Cardiac muscle cell (in vitro differentiated cells and primary cell): ENCODE data around the gene RPL21. TPM values are rescaled to one million over a fixed set of nuclear protein-coding genes. Genes with fewer than 3 reads are reported as not detected.
A peak's percentile ranks its signal among the peaks of the same experiment; 100 is the strongest.
"Not testable (repeated sequence)": the region's sequence is repeated elsewhere in the genome, so short reads cannot be mapped to it uniquely, and the experiment has no call there.

Experiments used
- DNase-seq, 2 donors: peaks; one replicate each; pipeline versions ENCODE4 v3.0.0 to v3.0.0-alpha.2; 2010 to 2017; ENCODE audit warnings: low read depth in 1 of 2, low spot score in 1 of 2
- H3K27ac ChIP-seq: fragments of 200-600 bp; sonication (generic); 2 replicates; pipeline ENCODE4 v1.5.1; 2016
- H3K27me3 ChIP-seq: fragments of 200-600 bp; sonication (generic); 2 replicates; pipeline ENCODE4 v1.6.0; 2016; ENCODE audit warnings: control low read depth
- H3K36me3 ChIP-seq: fragments of 200-600 bp; sonication (generic); 2 replicates; pipeline ENCODE4 v1.5.1; 2016; ENCODE audit warnings: control low read depth
- H3K4me1 ChIP-seq: fragments of 200-600 bp; sonication (generic); 2 replicates; pipeline ENCODE4 v1.8.1; 2017; ENCODE audit warnings: low read depth, mild to moderate bottlenecking, mixed run types
- H3K4me3 ChIP-seq: fragments of 200-600 bp; sonication (generic); 2 replicates; pipeline ENCODE4 v1.5.1; 2016; ENCODE audit warnings: mild to moderate bottlenecking
- H3K9me3 ChIP-seq: fragments of 200-600 bp; sonication (generic); 2 replicates; pipeline ENCODE4 v1.5.1; 2017; ENCODE audit warnings: low read depth, mild to moderate bottlenecking, control low read depth
- polyA plus RNA-seq: library from polyadenylated mRNA; unstranded; fragments of >200 nt; fragmentation: Nextera tagmentation; extraction: Ambion mirVana; gene quantifications from 2 replicates; pipeline ENCODE4 v1.2.1, GENCODE V29; 2016
- total RNA-seq: library from RNA; depleted of rRNA; stranded (reverse); fragments of >200 nt; gene quantifications from 2 replicates; pipeline ENCODE4 v1.2.3, GENCODE V29; 2016
- TF ChIP-seq, protein P1 (sequence below): IDR thresholded peaks from 2 replicates; pipeline ENCODE4 v1.5.1; 2012; ENCODE audit warnings: low read depth, mild to moderate bottlenecking, low read length

Gene RPL21
- total and polyA plus RNA-seq, 2 experiments from 2014 or later: 367 to 410 TPM

DNA sequence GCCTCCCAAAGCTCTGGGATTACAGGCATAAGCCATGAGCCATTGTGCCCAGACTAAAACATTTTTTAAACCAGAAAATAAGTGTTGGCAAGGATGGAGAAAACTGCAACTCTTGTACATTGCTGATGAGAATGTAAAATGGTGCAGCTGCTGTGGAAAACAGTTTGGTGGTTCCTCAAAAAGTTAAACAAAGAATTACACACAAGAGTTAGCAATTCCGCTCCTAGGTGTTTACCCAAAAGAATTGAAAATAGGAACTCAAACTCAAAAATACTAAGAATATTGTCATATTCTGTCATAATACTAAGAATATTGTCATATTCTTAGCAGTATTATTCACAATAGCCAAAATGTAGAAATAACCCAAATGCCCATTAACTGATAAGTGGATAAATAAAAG lies 40.1 kb upstream of the RPL21 start:
- Histone ChIP-seq H3K27ac (no peak overlapping the region), H3K36me3 (no peaks in the 10 kb centered on the region)
- TF ChIP-seq, protein P1, sequence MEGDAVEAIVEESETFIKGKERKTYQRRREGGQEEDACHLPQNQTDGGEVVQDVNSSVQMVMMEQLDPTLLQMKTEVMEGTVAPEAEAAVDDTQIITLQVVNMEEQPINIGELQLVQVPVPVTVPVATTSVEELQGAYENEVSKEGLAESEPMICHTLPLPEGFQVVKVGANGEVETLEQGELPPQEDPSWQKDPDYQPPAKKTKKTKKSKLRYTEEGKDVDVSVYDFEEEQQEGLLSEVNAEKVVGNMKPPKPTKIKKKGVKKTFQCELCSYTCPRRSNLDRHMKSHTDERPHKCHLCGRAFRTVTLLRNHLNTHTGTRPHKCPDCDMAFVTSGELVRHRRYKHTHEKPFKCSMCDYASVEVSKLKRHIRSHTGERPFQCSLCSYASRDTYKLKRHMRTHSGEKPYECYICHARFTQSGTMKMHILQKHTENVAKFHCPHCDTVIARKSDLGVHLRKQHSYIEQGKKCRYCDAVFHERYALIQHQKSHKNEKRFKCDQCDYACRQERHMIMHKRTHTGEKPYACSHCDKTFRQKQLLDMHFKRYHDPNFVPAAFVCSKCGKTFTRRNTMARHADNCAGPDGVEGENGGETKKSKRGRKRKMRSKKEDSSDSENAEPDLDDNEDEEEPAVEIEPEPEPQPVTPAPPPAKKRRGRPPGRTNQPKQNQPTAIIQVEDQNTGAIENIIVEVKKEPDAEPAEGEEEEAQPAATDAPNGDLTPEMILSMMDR: no peak

DNA sequence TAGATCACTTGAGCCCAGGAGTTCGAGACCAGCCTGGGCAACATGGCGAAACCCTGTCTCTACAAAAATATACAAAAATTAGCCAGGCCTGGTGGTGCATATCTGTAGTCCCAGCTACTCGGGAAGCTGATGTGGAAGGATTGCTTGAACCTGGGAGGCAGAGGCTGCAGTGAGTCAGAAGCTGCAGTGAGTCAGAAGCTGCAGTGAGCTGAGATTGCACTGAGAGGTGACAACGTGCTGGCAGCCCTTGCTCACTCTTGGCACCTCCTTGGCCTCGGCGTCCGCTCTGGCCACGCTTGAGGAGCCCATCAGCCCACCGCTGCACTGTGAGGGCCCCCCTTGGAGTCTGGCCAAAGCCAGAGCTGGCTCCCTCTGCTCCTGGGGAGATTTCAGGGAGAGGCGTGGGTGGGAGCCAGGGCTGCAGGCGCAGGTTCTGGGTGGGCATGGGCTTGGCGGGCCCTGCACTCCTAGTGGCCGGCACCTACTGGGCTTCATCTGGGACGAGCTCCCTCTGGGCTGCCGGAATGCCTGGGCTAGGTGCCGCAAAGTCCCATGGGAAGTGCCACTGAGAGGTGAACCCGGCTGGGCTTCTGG lies 39.5 kb upstream of the RPL21 start:
- peak in 1 of 2 donors; percentile 77 for DNase-seq
- no peaks in the 10 kb centered on the region for H3K9me3 ChIP-seq
- no peaks in the 10 kb centered on the region for H3K4me1 ChIP-seq
- no peaks in the 10 kb centered on the region for H3K36me3 ChIP-seq
- no peak overlapping the region for H3K27ac ChIP-seq
- H3K27me3 ChIP-seq: no peaks in the 10 kb centered on the region
- TF ChIP-seq, protein P1: no peak
- no peak overlapping the region for H3K4me3 ChIP-seq

More for the DNA sequence above, 40.1 kb upstream of the RPL21 start:
- no peak for DNase-seq
- H3K4me3 ChIP-seq: no peak overlapping the region
- H3K9me3 ChIP-seq: no peaks in the 10 kb centered on the region
- H3K27me3 ChIP-seq: no peaks in the 10 kb centered on the region
- H3K4me1 ChIP-seq: no peaks in the 10 kb centered on the region

DNA sequence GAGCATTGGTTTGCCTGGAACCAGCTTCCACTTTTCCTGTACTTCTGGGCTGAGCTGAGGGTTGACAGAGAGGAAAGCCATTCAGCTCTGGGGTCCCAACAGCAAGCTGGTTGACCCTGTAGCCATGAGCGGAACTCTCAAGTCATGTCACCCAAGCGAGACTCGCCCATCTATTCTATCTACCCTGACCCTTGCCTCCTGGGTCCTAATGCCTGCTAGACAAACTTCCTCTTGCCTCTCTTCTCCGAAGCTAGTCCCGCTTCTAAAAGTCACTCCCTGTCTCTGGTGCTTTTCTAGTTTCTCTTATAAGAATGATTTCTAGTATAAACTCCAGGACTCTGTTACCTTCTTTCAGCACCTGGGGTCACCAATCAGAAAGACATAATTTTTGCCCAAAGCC lies 38.0 kb upstream of the RPL21 start:
- H3K4me1 ChIP-seq, H3K27ac ChIP-seq, H3K27me3 ChIP-seq, DNase-seq, H3K4me3 ChIP-seq, H3K36me3 ChIP-seq, H3K9me3 ChIP-seq: not testable (repeated sequence)

DNA sequence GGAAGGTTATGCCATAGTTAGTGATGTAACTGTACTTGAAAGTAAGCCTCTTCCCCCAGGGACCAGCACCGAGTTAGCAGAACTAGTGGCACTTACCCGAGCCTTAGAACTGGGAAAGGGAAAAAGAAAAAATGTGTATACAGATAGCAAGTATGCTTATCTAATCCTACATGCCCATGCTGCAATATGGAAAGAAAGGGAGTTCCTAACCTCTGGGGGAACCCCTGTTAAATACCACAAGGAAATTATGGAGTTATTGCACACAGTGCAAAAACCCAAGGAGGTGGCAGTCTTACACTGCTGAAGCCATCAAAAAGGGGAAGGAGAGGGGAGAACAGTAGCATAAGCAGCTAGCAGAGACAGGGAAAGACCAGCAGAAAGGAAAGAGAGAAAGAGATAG lies 33.6 kb upstream of the RPL21 start:
- H3K4me3 ChIP-seq, H3K36me3 ChIP-seq, H3K27ac ChIP-seq, H3K27me3 ChIP-seq, H3K9me3 ChIP-seq, H3K4me1 ChIP-seq: not testable (repeated sequence)
- peak in 1 of 2 donors; percentile 6 for DNase-seq

DNA sequence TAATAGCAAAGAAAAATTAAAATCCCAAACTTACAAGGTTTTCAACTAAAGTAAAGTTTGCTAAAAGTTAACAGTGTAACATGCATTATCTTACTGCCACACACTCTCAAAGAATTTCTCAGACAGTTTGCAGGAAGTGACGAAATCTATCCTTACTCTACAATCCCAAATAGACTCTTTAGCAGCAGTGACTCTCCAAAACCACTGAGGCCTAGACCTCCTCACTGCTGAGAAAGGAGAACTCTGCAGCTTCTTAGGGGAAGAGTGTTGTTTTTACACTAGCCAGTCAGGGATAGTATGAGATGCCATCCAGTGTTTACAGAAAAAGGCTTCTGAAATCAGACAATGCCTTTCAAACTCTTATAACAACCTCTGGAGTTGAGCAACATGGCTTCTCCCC lies 32.5 kb upstream of the RPL21 start:
- not testable (repeated sequence) for H3K36me3 ChIP-seq, H3K9me3 ChIP-seq, H3K27me3 ChIP-seq, H3K4me1 ChIP-seq, H3K27ac ChIP-seq, H3K4me3 ChIP-seq
- peak in 1 of 2 donors; percentile 31 for DNase-seq

DNA sequence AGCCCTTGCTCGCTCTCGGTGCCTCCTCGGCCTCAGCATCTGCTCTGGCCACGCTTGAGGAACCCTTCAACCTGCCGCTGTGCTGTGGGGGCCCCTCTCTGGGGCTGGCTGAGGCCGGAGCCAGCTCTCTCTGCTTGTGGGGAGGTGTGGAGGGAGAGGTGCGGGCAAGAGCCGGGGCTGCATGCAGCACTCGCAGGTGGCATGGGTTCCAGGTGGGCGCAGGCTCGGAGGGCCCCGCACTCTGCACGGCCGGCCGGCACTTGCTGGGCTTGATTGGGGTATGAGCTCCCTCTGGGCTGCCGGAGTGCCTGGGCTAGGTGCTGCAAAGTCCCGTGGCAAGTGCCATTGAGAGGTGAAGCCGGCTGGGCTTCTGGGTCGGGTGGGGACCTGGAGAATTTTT lies 31.7 kb upstream of the RPL21 start:
- Histone ChIP-seq H3K4me3 (no peak overlapping the region), H3K9me3 (no peaks in the 10 kb centered on the region), H3K27ac (no peak overlapping the region), H3K36me3 (no peaks in the 10 kb centered on the region), H3K4me1 (no peaks in the 10 kb centered on the region), H3K27me3 (no peaks in the 10 kb centered on the region)
- TF ChIP-seq, protein P1: no peak
- no peak for DNase-seq

DNA sequence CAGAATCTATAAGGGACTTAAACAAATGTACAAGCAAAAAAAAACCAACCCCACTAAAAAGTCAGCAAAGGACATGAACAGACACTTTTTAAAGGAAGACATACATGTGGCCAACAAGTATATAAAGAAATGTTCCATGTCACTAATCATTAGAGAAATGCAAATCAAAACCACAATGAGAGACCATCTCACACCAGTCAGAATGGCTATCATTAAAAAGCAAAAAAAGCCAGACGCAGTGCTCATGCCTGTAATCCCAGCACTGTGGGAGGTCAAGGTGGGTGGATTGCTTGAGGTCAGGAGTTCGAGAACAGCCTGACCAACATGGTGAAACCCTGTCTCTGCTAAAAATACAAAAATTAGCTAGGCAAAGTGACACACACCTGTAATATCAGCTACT lies 29.3 kb upstream of the RPL21 start:
- DNase-seq, H3K36me3 ChIP-seq, H3K27ac ChIP-seq, H3K4me3 ChIP-seq, H3K27me3 ChIP-seq, H3K9me3 ChIP-seq, H3K4me1 ChIP-seq: not testable (repeated sequence)

DNA sequence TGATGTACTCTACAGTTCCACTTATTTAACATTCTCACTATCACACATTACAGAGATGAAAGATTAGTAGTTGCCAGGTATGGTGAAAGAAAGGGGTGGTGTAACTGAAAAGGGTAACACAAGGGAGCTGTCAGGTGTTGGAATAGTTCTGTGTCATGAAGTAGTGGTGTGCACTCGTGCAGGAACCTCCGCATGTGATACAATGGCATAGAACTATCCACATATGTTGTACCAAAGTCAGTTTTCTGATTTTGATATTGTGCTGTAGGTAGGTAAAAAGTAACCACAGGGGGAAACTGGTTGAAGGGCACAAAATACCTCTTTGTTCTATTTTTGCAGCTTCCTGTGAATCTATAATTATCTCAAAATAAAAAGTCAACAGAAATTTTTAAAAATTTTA lies 24.4 kb upstream of the RPL21 start:
- Histone ChIP-seq H3K4me1 (no peaks in the 10 kb centered on the region), H3K27me3 (no peaks in the 10 kb centered on the region), H3K27ac (no peak overlapping the region), H3K4me3 (no peak overlapping the region), H3K9me3 (no peaks in the 10 kb centered on the region), H3K36me3 (no peaks in the 10 kb centered on the region)
- TF ChIP-seq, protein P1: no peak
- no peak for DNase-seq
